ENCODE results near the gene ARL15. TPM values are rescaled to one million over a fixed set of nuclear protein-coding genes. Genes with fewer than 3 reads are reported as not detected.

ARL15 gene
- total RNA-seq, 4 donors from 2014 or later: 19.6 to 52.5 (median 30.6) TPM

DNA sequence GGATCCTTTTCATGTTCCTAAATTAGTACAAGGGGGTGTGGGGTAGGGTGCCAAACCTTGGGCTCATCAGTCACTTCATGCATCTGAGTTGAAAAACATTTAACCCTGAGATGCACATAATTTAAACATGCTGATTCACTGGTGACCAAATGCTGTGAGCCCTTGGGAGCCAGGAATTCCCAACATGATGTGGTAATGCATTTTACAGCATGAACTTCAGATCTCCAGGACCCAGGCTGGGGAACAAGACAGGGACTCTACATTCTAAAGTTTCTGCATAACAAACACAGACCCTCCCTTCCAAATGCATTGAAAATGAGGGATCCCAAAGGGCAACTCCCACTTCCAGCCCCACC lies 427.7 kb downstream of the ARL15 start:
- TF ChIP-seq, protein P1, sequence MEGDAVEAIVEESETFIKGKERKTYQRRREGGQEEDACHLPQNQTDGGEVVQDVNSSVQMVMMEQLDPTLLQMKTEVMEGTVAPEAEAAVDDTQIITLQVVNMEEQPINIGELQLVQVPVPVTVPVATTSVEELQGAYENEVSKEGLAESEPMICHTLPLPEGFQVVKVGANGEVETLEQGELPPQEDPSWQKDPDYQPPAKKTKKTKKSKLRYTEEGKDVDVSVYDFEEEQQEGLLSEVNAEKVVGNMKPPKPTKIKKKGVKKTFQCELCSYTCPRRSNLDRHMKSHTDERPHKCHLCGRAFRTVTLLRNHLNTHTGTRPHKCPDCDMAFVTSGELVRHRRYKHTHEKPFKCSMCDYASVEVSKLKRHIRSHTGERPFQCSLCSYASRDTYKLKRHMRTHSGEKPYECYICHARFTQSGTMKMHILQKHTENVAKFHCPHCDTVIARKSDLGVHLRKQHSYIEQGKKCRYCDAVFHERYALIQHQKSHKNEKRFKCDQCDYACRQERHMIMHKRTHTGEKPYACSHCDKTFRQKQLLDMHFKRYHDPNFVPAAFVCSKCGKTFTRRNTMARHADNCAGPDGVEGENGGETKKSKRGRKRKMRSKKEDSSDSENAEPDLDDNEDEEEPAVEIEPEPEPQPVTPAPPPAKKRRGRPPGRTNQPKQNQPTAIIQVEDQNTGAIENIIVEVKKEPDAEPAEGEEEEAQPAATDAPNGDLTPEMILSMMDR (IDR thresholded peaks at IDR 0.05; ENCODE audit: low read depth): no peak

DNA sequence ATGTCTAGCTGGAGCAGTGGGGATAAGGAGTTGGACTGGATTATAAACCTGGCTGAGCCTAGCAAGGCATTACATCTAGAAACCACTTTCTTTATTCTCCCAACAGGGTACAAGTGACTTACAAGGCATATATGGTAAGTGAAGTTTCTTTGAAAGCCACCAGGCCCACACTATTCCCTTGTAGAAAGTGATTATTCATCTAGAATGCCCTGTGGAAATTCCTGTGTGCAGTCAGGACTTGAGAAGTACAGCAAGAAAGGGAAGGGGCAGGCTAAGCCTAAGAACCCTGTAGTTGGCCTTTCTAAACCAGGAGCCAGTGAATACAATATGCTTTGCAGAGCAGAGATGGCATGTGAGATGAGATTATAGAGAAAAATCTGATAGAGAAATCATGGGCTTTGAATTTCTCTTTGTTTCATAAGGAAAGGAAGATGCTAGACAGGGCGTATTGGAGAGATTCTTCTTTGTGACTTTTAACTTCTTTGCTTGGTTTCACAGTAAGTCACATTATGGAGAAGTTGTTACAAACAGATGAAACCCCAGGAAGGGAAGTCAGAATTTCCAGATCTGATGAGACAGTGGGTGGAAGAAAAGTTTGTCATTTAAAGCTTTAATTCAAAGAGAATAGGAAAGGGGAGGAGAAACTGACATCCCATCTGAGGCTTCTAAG lies 428.2 kb downstream of the ARL15 start:
- TF ChIP-seq, protein P1 (IDR thresholded peaks at IDR 0.05; ENCODE audit: low read depth): no peak

DNA sequence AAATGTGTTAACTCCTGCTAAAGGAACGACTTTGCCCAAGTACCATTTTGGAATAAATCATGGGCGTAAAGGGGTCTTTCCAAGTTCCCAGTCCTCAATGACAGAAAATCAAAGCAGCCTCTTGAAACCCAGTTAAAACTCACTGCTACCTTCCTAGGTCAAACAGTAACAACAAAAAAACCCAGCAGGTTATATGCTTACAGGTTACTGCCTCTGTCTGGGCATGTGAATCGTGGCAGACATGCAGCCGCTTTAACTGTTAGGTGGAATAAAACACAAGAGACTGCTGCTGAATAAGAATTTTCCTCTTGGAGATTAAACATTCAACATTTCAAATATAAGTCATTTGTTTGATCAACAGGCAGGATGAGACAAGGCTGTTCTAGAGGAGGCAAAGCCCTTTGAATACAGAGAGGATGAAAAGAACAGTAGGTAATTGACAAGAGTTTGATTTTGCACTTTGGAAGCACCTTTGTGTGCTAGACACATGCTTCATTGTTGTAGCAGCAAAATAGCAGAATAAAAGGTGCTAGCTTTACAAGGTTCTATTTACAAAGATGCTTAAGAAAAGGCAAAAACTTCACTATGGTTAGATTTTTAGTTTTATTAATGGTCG lies 430.6 kb downstream of the ARL15 start:
- TF ChIP-seq, protein P1 (IDR thresholded peaks at IDR 0.05; ENCODE audit: low read depth): no peak

DNA sequence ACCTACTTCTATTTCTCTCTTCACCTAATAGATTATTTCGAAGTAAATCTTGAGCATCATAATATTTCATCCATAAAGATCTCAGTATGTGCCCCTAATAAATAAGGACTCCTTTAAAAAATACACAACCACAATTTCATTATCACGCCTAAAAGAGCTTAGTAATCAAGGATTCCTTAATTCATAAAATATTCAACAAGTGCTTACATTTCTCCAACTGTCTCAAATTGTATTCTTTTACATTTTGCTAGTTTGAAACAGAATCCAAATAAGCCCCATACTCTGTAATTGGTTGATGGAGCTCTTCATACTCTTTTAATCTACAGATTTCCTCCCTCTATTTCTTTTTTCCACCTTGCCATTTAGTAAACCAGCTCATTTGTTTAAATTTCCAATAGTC lies 432.4 kb downstream of the ARL15 start:
- TF ChIP-seq, protein P1 (IDR thresholded peaks at IDR 0.05; ENCODE audit: low read depth): no peak

DNA sequence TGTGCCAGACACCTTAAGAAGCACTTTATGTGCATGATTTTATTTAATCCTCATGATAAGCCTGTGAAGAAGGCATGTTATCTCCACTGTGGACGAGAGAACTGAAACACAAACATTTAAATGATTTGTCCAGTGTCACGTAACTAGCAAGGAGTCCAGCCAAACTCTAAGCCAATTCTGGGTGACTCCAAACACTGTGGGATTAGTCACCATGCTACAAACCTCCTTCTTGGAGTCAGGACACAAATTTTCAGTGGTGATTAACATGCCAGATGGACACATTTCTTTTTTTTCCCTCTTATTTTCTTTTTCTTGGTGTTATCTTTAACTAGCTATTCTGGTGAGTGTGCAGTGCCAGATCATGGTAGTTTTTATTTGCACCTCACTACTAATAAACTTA lies 433.1 kb downstream of the ARL15 start:
- TF ChIP-seq, protein P1 (IDR thresholded peaks at IDR 0.05; ENCODE audit: low read depth): no peak

DNA sequence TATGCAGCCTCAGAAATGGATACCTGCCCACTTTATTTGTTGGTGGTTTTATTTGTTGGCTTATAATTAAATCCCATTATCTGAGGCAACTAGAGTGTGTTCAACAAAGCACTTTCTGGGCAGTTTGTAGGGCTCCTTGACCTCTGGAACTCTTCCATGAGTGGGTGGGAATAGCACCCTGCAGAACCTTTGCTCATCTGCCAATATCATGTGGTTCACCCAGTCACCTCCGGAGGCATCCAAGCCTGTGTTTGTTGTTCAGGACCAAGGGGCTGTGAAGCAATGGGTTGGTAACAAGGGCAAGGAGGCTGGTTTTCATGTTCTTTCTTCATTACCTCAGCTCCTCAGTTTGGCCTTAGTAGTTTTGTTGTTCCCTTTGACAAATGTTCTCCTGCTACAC lies 436.0 kb downstream of the ARL15 start:
- TF ChIP-seq, protein P1 (IDR thresholded peaks at IDR 0.05; ENCODE audit: low read depth): no peak

DNA sequence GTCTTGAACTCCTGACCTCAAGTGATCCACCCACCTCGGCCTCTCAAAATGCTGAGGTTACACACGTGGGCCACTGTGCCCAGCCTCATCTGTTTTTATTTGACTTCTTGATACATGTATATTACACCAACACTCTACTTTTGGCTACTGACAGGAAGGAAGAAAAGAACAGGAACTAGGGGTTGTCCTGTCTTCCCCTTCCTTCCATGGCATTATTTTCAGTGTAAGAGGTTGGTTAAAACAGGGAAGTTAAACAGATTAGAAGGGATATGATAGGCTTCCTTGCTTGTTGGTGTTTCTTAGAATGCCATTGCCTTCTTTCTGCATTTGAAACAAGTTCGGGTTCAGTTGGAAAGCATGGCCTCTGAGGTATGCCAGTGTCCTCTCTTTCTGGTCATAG lies 437.1 kb downstream of the ARL15 start:
- TF ChIP-seq, protein P1 (IDR thresholded peaks at IDR 0.05; ENCODE audit: low read depth): no peak
